ENCODE measurements around the gene CRACDL.

The CRACDL gene

GRCh38 chr2:98935777-98936352 lies at the start of gene CRACDL:
CRACDL (minus strand) TSS chr2:98936225; CDS start chr2:98846800, 89,425 bp downstream.
- DNase-seq = peak in 1 of 2 donors; percentile 9

GRCh38 chr2:98975611-98976010 lies 39.6 kb upstream of the CRACDL start:
- no peak for DNase-seq

- no peak for DNase-seq
These were observed 36.6 kb upstream of the CRACDL start for GRCh38 chr2:98972582-98973167.

GRCh38 chr2:98959810-98960507 lies 23.9 kb upstream of the CRACDL start:
- DNase-seq = no peak

- no peak for DNase-seq
These were observed 16.9 kb upstream of the CRACDL start for GRCh38 chr2:98952966-98953365.

GRCh38 chr2:98948956-98949739 lies 13.1 kb upstream of the CRACDL start:
- DNase-seq = no peak

- no peak for DNase-seq
These were observed 11.5 kb upstream of the CRACDL start for GRCh38 chr2:98947554-98947953.

GRCh38 chr2:98946855-98947254 lies 10.8 kb upstream of the CRACDL start:
- no peak for DNase-seq

- DNase-seq = no peak
These were observed 8.8 kb upstream of the CRACDL start for GRCh38 chr2:98944775-98945174.

GRCh38 chr2:98940102-98940501 lies 4.1 kb upstream of the CRACDL start:
- no peak for DNase-seq

- DNase-seq = no peak
These were observed 1.9 kb upstream of the CRACDL start for GRCh38 chr2:98937906-98938305.

GRCh38 chr2:98936353-98937351 lies 627 bp upstream of the CRACDL start:
- peak; percentile 51 to 67 for DNase-seq

- DNase-seq = no peak
These were observed 784 bp downstream of the CRACDL start for GRCh38 chr2:98935111-98935770.

- no peak for DNase-seq
These were observed 3.2 kb downstream of the CRACDL start for GRCh38 chr2:98932778-98933343.

- DNase-seq = no peak
These were observed 3.9 kb downstream of the CRACDL start for GRCh38 chr2:98932164-98932563.

- DNase-seq = no peak
These were observed 4.4 kb downstream of the CRACDL start for GRCh38 chr2:98931596-98931995.

GRCh38 chr2:98929920-98930319 lies 6.1 kb downstream of the CRACDL start:
- no peak for DNase-seq

GRCh38 chr2:98928242-98928641 lies 7.8 kb downstream of the CRACDL start:
- DNase-seq = no peak

GRCh38 chr2:98927027-98927426 lies 9.0 kb downstream of the CRACDL start:
- no peak for DNase-seq

- DNase-seq = no peak
These were observed 9.4 kb downstream of the CRACDL start for GRCh38 chr2:98926601-98927000.

- no peak for DNase-seq
These were observed 11.1 kb downstream of the CRACDL start for GRCh38 chr2:98924910-98925309.

Measured in inflammatory macrophage treated with lipopolysaccharide for 1 hour (primary cell).